GM19467 (cell line): Measurements from ENCODE around the gene SLC25A24.
"Not testable (repeated sequence)": the region's sequence is repeated elsewhere in the genome, so short reads cannot be mapped to it uniquely, and the experiment has no call there.

ENCODE experiments used
- ATAC-seq: cut with Tn5 transposase; IDR thresholded peaks from one replicate; pipeline ENCODE4 v1.9.1; 2021; ENCODE audit warnings: mild to moderate bottlenecking, moderate library complexity; ENCODE audit not compliant: unreplicated experiment

Gene SLC25A24

DNA sequence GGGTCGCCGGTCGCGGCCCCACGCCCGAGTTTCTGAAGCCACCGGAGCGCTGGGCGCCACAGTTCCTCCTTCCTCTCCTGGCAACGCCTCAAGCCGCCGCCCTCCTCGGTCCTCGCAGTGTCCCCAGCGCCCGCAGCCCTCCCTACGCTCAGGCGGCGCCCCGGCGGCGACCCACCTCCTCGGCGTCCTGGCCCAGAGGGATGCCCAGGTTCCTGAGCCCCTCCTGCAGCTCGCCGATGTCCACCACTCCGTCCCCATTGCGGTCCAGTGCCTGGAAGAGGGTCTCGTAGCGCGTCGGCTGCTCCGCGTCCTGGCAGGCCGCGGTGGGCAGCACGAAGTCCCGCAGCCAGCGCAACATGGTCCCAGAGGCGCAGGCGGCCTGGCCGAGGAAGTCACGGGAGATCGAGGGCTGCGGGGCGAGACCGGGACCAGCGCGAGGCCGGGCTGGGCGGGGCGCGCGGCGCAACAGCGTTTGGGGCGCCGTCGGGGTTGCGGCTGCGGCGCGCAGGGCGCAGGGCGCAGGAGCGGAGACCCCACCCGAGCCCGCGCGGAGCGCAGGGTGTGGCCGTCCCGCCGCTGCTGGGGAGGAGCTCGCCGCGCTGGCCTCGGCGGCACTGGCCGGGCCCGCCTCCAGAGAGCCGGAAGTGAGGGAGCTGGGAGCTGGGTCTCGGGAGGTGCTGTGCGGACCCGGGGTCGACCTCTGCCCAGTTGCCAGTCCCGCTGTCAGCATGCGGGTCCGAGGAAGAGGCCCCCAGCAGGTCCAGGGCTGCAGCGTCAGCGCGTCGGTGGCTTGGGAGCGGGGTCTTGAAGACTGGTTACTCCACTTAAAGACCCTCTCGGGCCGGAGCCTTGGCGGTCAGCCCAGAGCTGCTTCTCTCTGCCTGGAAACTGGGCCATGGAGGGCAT lies at the start of gene SLC25A24:
Gene SLC25A24, minus strand, starts transcription at position 563 of the 906 bp plus-strand sequence. Its CDS starts 205 bp downstream, at position 358.
- ATAC-seq: peak; percentile 86

DNA sequence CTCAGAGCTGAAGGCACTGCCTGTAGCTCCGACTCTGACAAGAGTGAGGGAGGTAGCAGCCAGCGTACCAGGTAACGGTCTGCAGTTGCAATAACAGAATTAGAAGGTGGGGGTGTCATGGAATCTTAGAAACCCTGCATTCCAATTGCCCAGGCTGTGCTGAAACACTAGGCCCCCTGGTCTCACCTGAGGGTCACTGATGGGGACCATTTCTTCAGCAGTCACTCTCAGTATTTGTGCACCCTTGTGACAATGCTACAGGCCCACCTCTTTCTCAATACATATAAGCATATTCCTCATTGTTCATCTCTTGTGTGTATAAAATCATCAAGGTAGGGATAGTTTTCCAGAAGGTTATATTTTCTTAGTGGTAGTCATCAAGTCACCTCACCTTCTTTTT lies 43.8 kb upstream of the SLC25A24 start, which contains the start of gene NBPF4:
Gene NBPF4, minus strand, starts transcription at position 101 of the 400 bp plus-strand sequence. CDS start 315 bp downstream, outside the sequence.
- not testable (repeated sequence) for ATAC-seq

DNA sequence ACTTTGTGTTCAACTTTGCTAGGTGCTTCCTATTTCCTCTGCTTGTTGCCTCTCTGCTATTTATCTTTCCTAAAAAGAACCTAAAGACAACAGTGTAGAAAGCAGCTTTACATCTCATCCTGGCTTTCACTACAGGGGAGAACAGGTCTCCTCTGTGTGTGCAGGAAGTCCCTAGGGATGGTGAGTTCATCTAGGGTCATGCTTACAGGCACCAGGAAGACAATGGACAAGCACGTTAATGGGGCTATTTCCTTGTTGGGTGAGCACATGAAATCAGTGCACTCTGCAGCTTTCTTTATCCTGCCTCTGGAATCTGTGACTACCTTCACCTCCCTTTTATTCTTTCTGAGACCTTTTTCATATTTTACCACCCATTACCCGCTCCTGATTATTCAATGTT lies 39.3 kb upstream of the SLC25A24 start:
- ATAC-seq: not testable (repeated sequence)

DNA sequence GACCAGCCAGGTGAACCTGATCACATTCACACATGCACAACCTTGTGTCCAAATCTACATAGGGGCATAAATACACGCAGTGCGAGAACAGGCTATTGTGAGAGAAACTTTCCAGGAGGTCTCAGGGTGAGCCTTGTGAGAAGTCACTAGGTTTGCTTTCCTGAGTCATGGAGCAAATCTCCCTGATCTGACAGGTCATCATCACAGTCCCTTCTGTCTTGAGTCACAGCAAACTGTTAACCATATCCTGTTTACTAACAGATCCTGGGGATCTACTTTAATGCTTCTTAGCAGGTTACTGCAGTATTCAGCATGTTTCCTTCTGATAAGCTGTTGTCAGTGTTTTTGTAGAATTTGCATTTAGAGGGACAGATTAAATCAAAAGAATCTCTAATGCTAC lies 35.2 kb upstream of the SLC25A24 start:
- ATAC-seq: not testable (repeated sequence)

DNA sequence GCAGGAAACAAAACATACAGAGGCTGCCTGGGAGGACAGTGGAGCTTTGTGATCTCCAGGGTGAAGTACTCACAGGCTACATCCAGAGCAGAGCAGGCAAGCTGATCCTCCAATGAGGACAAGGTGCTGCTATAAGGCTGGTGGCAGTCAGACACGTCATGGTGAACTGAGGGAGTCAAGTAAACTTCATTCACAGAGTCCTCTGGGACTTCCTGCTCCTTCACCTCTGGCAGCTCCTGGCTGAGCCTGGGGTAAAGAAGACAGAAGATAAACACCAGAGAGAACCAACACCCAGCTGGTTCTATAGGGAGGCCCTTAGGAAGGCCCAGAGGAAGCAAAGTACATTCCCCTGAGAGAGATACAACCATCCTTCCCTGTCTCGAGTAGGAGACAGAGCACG lies 32.0 kb upstream of the SLC25A24 start:
- not testable (repeated sequence) for ATAC-seq

DNA sequence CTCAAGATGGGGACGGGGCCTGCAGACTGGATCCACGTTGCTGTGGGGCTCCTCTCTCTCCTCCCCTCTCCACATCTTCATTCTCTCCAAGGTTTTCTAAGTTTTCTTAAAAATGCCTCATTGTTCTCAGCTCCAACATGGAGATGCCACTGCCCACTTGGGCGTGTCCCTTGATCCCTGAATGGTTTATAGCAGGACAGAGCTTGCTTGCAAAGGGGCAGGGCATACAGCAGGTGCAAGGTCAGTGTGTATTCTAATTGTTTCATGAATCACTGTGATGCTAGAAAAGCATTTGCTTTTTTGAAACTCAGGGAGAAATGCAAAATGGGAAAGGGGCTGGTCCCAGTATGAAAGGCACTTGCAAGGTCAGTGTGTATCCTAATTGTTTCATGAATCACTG lies 29.8 kb upstream of the SLC25A24 start:
- not testable (repeated sequence) for ATAC-seq

DNA sequence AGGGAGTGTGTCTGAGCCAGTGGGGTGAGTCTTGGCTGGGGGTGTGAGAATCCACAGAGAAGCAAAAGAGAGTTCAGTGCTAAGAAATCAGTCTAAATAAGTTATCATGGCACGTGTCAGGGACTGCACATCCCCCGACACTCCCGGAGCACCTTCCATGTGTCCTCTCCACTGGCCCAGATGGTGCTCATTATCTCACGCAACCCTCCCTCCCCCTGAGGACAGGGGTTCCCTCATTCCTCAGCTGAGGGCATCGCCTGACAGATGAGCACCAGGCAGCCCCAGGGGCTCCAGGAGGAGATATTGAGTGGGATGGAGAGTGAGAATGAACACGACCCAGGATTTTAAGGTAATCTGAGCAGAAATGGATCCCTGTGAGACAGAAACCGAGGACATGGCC lies 27.6 kb upstream of the SLC25A24 start:
- not testable (repeated sequence) for ATAC-seq

DNA sequence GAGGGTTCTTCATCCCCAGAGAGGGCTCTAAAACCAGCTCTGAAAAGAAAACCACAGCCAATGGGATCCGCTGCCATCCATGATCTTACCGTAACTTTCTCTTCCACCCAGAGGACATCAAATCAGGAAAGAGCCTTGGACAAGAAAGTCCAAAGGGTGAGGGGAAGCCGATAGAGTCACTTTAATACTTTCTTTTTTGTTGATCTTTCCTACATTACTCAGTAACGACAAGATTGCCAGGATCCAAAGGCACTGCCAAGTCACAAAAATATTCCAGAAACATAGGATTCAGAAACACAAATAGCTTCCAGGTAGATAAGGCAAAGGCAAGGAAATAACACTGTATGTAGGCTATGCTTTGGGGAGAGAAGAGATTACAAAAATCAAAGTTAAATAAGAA lies 26.7 kb upstream of the SLC25A24 start:
- ATAC-seq: not testable (repeated sequence)

DNA sequence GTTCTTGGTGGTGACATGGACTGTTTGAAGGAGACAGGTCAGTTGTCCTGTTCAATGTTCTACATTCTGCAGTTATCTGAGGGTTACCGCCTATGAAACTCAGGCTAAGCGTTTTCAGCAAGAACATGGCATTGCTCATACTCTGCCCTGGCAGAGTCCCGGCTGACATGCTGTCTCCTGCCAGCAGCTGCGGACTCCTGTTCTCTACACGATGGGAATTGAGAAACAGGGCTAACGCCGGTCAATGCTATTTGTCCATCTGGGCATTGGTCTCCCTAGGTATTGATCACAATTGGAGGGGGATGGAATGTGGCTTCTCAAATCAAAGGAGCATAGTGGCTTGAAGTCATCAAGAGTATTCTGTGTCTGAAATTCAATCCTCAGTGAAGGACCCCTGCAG lies 23.1 kb upstream of the SLC25A24 start:
- ATAC-seq: not testable (repeated sequence)

DNA sequence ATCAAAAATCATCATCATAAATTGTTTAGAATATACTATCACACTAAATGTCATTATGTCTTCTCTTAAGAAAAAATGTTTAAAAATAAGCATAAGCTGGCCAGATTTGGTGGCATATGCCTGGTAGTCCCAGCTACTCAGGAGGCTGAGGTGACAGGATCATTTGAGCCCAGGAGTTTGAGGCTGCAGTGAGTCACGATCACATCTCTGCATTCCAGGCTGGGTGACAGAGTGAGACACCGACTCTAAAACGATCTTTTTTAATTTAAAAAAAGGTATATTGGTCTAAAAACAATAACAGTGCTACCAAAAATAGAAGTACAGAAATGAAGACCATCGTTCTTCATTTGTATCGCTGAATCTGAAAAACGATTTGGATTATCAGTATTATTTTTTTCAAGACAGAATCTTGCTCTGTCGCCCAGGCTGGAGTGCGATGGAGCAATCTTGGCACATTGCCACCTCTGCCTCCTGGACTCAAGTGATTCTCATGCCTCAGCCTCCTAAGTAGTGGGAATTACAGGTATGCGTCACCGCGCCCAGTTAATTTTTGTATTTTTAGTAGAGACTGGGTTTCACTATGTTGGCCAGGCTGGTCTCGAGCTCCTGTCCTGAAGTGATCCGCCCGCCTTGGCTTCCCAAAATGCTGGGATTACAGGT lies 17.5 kb upstream of the SLC25A24 start:
- ATAC-seq: not testable (repeated sequence)

DNA sequence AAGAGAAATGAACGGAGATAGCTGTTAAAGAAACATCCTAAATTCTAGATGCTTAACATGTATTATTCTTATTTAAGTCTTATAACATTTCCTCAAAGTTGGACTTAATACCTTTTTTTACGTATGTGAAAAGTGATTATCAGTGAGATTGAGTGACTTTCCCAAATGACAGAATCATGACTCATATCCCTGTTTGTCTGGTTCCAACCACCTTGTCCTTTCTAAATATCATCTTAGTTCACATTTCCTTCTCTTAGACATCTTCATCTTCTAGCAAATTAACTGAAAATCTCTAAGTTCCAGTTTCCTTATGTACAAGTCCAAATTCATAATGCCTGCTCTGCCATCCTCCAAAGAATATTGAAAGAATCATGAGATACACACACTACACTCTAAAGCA lies 16.9 kb upstream of the SLC25A24 start:
- not testable (repeated sequence) for ATAC-seq

DNA sequence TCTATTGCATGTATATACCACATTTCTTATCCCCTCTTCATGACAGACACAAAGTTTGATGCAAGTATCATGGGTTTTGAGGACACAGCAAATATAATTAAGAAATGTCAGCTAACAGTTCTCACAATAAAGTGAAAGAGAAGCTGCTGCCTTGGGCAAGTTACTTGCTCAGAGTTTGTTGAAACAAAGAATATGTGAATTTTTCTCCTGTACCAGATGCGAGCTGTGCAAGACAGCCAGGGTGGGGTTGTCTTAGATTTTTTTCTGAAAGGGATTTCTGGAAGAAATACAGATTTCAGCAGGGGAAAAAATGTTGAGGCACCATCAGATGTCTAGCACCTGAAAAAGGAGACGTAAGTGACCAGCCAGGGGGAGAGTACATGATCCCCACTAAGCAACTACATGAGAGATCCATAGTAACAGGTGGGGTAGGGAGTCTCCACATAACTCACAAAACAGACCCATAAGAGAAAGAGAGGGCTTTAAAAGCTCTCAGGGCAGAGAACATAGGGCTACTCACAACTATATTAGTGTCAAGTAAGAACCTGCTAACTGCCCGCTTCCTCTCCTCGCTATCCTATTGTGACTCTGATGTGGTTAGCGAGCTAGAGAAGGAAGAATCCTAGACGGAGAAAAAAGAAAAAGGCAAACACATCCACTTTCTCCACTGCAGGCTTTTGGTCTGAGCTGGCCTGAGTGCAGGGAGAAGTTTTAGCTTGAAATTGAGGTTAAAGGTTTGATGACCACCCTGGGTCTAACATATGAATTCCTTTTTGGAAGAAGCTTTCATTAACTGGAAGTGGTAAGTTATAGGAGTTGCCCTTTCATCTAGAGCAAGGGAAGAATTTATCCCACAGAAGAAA lies 16.1 kb upstream of the SLC25A24 start:
- ATAC-seq: not testable (repeated sequence)

DNA sequence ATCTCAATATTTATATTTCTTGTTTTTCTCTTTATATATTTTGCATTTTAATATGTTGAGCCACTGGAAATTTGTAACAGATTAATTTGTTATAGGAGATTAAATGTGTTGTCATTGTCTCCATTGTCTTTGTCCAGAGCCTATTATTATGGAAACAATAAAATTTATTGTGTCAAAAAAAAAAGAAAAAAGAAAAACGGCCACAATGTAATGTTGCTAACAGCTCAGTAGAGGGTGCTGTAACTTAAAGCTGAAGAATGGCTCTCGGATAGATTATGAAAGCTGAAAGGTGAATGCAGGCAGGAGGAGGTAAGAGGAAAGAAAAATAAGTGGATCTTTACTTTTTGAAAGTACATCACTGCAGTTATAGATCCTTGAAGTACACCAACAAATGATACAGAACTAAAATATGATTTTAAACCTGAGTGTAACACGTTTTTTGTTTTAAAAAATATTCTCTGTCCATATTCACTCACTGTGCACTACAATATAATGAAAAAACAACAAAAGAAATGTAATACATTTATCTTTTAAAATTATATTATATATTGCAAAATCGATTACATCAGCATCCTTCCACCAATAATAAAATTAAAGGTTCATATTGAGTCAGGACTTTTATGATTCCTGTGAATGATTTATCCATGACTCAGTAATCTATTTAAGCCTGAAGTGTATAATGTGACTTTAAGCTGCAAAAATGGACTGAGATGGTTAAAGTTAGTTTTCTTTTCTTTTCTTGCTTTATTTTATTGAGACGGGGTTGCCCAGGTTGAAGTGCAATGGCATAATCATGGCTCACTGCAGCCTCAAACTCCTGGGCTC lies 14.7 kb upstream of the SLC25A24 start:
- ATAC-seq: not testable (repeated sequence)

DNA sequence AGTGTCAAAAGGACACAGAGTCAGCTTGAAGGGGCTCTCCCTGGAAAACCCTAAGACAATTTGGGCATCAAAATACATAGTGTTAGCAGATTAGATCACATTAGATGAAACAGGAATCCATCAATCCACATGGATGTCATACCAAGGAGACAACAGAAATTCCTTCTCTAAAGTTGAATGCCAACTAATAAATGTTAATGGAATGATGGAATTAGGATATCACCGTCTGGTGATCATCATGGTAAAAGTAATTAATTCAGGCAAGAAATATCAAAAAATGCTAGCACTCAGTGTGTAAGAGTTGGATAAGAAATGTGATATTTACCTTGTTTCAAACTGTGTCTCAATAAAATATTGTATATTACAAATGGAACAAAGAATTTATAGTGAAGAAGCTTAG lies 10.9 kb upstream of the SLC25A24 start:
- no peak for ATAC-seq

DNA sequence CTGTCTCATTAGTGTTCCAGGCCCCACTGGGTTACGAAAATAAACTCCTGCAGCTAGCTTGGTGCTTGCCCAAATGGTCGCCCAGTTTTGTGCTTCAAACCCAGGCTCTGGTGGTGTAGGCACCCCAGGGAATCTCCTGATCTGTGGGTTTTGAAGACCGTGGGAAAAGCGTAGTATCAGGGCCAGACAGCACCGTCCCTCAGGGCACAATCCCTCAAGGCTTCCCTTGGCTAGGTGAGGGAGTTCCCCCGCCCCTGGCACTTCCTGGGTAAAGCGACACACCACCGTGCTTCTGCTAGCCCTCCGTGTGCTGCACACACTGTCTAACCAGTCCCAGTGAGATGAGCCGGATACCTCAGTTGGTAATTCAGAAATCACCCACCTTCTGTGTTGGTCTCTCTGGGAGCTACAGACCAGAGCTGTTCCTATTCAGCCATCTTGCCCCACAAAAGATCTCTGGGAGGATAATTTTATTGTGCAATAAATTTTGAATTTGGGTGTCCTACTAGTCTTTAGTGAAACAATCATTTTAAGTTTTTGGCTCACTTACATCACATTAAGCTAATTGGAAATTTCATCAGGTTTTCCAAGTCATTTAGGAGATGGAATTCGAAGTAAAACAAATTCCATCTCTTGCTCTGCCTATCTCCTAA lies 9.4 kb upstream of the SLC25A24 start:
- ATAC-seq: no peak

DNA sequence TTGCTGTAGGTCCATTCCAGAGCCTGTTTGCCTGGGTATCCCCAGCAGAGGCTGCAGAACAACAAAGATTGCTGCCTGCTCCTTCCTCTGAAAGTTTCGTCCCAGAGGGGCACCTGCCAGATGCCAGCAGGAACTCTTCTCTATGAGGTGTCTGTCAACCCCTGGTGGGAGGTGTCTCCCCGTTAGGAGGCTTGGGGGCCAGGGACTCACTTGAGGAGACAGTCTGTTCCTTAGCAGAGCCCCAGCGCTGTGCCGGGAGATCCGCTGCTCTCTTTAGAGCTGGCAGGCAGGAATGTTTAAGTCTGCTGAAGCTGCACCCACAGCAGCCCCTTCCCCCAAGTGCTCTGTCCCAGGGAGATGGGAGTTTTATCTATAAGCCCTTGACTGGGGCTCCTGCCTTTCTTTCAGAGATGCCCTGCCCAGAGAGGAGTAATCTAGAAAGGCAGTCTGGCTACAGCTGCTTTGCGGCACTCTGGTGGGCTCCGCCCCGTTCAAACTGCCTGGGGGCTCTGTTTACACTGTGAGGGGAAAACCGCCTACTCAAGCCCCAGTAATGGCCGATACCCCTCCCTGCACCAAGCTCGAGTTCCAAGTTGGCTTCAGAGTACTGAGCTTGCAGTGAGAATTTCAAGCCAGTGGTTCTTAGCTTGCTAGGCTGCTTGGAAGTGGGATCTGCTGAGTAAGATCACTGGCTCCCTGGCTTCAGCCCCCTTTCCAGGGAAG lies 8.7 kb upstream of the SLC25A24 start:
- ATAC-seq: no peak

DNA sequence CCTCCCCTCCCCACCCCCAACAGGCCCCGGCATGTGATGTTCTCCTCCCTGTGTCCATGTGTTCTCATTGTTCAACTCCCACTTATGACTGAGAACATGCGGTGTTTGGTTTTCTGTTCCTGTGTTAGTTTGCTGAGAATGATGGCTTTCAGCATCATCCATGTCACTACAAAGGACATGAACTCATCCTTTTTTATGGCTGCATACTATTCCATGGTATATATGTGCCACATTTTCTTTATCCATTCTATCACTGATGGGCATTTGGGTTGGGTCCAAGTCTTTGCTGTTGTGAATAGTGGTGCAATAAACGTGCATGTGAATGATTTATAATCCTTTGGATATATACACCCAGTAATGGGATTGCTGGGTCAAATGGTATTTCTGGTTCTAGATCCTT lies 3.4 kb upstream of the SLC25A24 start:
- not testable (repeated sequence) for ATAC-seq

DNA sequence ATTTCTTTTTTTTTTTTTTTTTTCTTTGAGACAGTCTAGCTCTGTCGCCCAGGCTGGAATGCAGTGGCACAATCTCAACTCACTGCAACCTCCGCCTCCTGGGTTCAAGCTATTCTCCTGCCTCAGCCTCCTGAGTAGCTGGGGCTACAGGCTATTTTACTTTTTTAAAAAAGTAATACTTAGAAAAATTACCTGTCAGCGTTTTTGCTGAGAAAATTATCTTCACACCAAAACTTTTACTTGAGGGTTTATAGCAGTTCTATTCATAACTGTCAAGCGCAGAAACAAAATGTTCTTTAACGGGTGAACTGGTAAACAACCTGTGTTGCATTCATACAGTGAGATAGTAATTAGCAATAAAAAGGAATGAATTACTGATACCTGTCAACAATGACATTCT lies 1.5 kb upstream of the SLC25A24 start:
- ATAC-seq: no peak

DNA sequence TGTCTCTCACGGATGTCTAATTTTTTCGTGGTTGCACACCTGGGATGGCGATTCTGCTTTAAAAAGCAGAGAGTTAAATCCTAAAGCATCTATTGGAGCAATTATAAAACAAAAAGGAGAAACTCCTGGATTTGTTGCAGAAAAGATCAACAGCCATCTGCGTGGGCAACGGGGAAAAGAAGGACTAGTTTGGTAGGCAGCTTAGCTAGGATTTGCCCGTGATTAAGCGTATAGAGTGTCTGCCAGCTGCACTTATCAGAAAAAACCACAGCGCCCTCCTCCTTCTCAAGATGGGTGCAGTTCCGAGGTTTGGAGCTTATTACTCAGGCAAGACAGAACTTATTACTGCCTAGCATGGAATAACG lies 526 bp upstream of the SLC25A24 start:
- ATAC-seq: no peak
